Measurements from ENCODE around the gene UBE2R2. TPM values are rescaled to one million over a fixed set of nuclear protein-coding genes. Genes with fewer than 3 reads are reported as not detected.
A peak's percentile ranks its signal among the peaks of the same experiment; 100 is the strongest.

Gene UBE2R2
- total RNA-seq, 1 experiment from 2014 or later: 52.1 TPM

DNA sequence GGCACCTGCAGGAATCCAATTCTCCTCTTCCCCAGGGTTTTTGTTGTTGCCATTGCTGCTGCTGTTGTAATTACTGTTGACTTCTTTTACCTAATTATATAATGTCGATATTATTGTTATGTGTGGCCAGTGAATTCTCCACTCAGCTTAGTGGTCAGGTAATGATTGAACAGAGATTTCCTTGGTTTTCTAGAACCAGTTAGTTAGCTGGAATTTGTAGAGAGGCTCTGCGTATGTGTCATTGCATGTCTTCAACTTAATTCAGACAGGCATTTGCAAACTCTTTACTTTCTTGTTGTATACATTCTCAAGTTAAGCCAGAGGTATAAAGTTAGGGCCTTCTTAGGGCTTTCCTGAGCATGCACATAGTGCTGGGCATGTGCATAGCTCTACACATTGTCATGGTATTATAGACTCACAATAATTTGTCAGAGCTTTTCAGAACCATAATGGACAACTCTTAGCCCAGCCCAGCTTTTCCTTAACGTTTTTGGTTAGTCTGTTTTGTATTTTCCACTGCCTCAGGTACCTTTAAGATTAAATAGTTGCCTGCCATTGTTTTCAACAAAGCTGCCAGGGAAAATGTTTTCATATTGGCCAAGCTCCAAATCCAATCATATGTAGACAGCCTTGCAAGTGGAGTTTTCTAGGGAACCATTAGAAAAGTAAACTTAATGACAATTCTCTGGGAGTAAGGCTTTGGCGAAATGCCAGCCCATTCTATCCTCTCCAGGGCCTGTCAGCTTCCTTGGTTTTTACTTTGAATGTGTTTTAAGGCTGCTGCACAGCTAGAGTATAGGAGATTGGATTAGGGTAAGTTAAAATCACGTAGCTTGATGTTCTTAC, 68.1 kb downstream of the UBE2R2 start:
- no peak overlapping the region for H3K4me2 ChIP-seq (ENCODE audit: insufficient read depth, insufficient read length, low read length)
- no peaks in the 10 kb centered on the region; the same call in 1 of the 2 replicates for H3K4me1 ChIP-seq (ENCODE audit: insufficient read depth, low read length)
- H3K23me2 ChIP-seq (ENCODE audit: insufficient read length, low read depth, low read length, poor library complexity, severe bottlenecking): no peaks in the 10 kb centered on the region
- H2BK120ac ChIP-seq (ENCODE audit: low read depth, low read length, poor library complexity, severe bottlenecking): no peak overlapping the region
- TF ChIP-seq, protein P1, sequence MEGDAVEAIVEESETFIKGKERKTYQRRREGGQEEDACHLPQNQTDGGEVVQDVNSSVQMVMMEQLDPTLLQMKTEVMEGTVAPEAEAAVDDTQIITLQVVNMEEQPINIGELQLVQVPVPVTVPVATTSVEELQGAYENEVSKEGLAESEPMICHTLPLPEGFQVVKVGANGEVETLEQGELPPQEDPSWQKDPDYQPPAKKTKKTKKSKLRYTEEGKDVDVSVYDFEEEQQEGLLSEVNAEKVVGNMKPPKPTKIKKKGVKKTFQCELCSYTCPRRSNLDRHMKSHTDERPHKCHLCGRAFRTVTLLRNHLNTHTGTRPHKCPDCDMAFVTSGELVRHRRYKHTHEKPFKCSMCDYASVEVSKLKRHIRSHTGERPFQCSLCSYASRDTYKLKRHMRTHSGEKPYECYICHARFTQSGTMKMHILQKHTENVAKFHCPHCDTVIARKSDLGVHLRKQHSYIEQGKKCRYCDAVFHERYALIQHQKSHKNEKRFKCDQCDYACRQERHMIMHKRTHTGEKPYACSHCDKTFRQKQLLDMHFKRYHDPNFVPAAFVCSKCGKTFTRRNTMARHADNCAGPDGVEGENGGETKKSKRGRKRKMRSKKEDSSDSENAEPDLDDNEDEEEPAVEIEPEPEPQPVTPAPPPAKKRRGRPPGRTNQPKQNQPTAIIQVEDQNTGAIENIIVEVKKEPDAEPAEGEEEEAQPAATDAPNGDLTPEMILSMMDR (conservative IDR thresholded peaks at IDR 0.05): no peak
- no peaks in the 10 kb centered on the region for H3K9me3 Mint-ChIP-seq
- no peaks in the 10 kb centered on the region for H3K27me3 ChIP-seq (ENCODE audit: insufficient read depth, low read length)
- H4K8ac ChIP-seq (replicated peaks; ENCODE audit: insufficient read length, low read depth, low read length): no peak overlapping the region
- no peak for DNase-seq
- no peak overlapping the region for H3K23ac ChIP-seq (ENCODE audit: insufficient read length, low read depth, low read length)
- no peak overlapping the region for H4K91ac ChIP-seq (ENCODE audit: insufficient read length, low read depth, low read length)
- H4K5ac ChIP-seq (ENCODE audit: insufficient read length, low read depth, low read length): no peak overlapping the region
- no peak overlapping the region for H3K4me3 Mint-ChIP-seq
- no peak overlapping the region for H2BK12ac ChIP-seq (ENCODE audit: insufficient read length, low read depth, low read length)
- H3K79me1 ChIP-seq (ENCODE audit: insufficient read depth, low read depth, low read length, poor library complexity, severe bottlenecking): peaks cover 3% of the 10 kb centered on the region
- H2BK5ac ChIP-seq (ENCODE audit: insufficient read length, low read length): no peak overlapping the region
- no peak overlapping the region for H2AFZ ChIP-seq (ENCODE audit: low read length)
- peaks cover 5% of the 10 kb centered on the region; the same call in 1 of the 2 replicates for H3K79me2 ChIP-seq (ENCODE audit: insufficient read depth, low read length)
- H3T11ph ChIP-seq (ENCODE audit: low read length): no peak overlapping the region
- H2BK15ac ChIP-seq (ENCODE audit: low read depth, low read length): no peak overlapping the region
- H2AK5ac ChIP-seq (ENCODE audit: insufficient read length, low read length): no peak overlapping the region
- no peak overlapping the region for H3K27ac ChIP-seq (ENCODE audit: insufficient read length, low read depth, low read length)
- H3K27me3 Mint-ChIP-seq (ENCODE audit: low read depth): no peaks in the 10 kb centered on the region
- H3K4me1 Mint-ChIP-seq: peaks cover 25 to 27% of the 10 kb centered on the region in 2 experiments
- no peaks in the 10 kb centered on the region for H3K9me3 ChIP-seq (ENCODE audit: control insufficient read depth, low read depth, low read length)
- peak overlapping the region in 2 of 3 experiments; percentile 29 to 85; a peak in 2 of 7 replicates for H3K27ac Mint-ChIP-seq
- no peaks in the 10 kb centered on the region for H4K20me1 ChIP-seq (ENCODE audit: control insufficient read depth, insufficient read depth, insufficient read length)
- H3K9ac ChIP-seq (ENCODE audit: extremely low read depth, insufficient read length, low read length): no peak overlapping the region
- WGBS (ENCODE audit: extremely low coverage, insufficient read length, low lambda C conversion rate): no CpG with 5 or more reads among the region's 5 CpGs
- H3K56ac ChIP-seq (ENCODE audit: insufficient read length, low read depth, low read length): no peak overlapping the region
- no peak overlapping the region for H3K14ac ChIP-seq (ENCODE audit: insufficient read depth, low read length)
- H2BK20ac ChIP-seq (ENCODE audit: low read depth, low read length, poor library complexity, severe bottlenecking): no peak overlapping the region
- H3K18ac ChIP-seq (ENCODE audit: insufficient read length, low read depth, low read length): no peak overlapping the region
- peaks cover 2 to 19% (median 12%) of the 10 kb centered on the region in 3 experiments for H3K36me3 Mint-ChIP-seq (ENCODE audit: insufficient read depth in 1 of 3, low read depth in 3 of 3)
- no peak overlapping the region for H3K4ac ChIP-seq (ENCODE audit: low read depth, low read length)
